ENCODE measurements around the gene PTPRB. TPM values are rescaled to one million over a fixed set of nuclear protein-coding genes. Genes with fewer than 3 reads are reported as not detected.

Gene PTPRB
- total RNA-seq, result 1.7 to 2.2 TPM (median 1.9 TPM) in 3 replicates

- no peak for DNase-seq (ENCODE audit: low spot score in 2 of 2, unreplicated experiment in 2 of 2)
- H3K9me3 Mint-ChIP-seq, result no peaks in the 10 kb centered on the region
- H3K4me3 Mint-ChIP-seq, result no peak within 1 kb of the TSS
- H3K4me1 Mint-ChIP-seq, result peaks cover 5% of the 10 kb centered on the region
- H3K27me3 Mint-ChIP-seq (ENCODE audit: low read depth), result peaks cover 3% of the 10 kb centered on the region
- H3K27ac Mint-ChIP-seq, result no peak within 1 kb of the TSS
- no peaks in the 10 kb centered on the region for H3K36me3 Mint-ChIP-seq
- TF ChIP-seq CTCF (IDR thresholded peaks at IDR 0.05; ENCODE audit: unreplicated experiment), result no peak
Observed at GRCh38 chr12:70637303-70638085, at the start of gene PTPRB. Gene PTPRB (minus strand): TSS chr12:70637429. CDS start chr12:70637395, 34 bp downstream.

GRCh38 chr12:70686907-70687306 is 49.7 kb upstream of the PTPRB start:
- DNase-seq (ENCODE audit: low spot score in 2 of 2, unreplicated experiment in 2 of 2), result no peak
- Mint-ChIP-seq H3K36me3 (no peaks in the 10 kb centered on the region), H3K9me3 (no peaks in the 10 kb centered on the region), H3K27ac (no peak overlapping the region), H3K4me1 (peaks cover 4% of the 10 kb centered on the region), H3K4me3 (no peak overlapping the region), H3K27me3 (ENCODE audit: low read depth) (no peaks in the 10 kb centered on the region)
- TF ChIP-seq CTCF (IDR thresholded peaks at IDR 0.05; ENCODE audit: unreplicated experiment), result no peak

GRCh38 chr12:70686299-70686698 is 49.1 kb upstream of the PTPRB start:
- no peaks in the 10 kb centered on the region for H3K36me3 Mint-ChIP-seq
- no peaks in the 10 kb centered on the region for H3K9me3 Mint-ChIP-seq

GRCh38 chr12:70683976-70684375 is 46.7 kb upstream of the PTPRB start:
- no peak for TF ChIP-seq CTCF (IDR thresholded peaks at IDR 0.05; ENCODE audit: unreplicated experiment)
- no peak overlapping the region for H3K27ac Mint-ChIP-seq
- H3K4me1 Mint-ChIP-seq, result no peaks in the 10 kb centered on the region
- H3K9me3 Mint-ChIP-seq, result no peaks in the 10 kb centered on the region
- no peaks in the 10 kb centered on the region for H3K36me3 Mint-ChIP-seq
- no peak for DNase-seq (ENCODE audit: low spot score in 2 of 2, unreplicated experiment in 2 of 2)
- H3K4me3 Mint-ChIP-seq, result no peak overlapping the region
- no peaks in the 10 kb centered on the region for H3K27me3 Mint-ChIP-seq (ENCODE audit: low read depth)

More at GRCh38 chr12:70686299-70686698, 49.1 kb upstream of the PTPRB start:
- DNase-seq (ENCODE audit: low spot score in 2 of 2, unreplicated experiment in 2 of 2), result no peak
- Mint-ChIP-seq H3K27ac (no peak overlapping the region), H3K4me3 (no peak overlapping the region), H3K27me3 (ENCODE audit: low read depth) (no peaks in the 10 kb centered on the region), H3K4me1 (peaks cover 4% of the 10 kb centered on the region)
- no peak for TF ChIP-seq CTCF (IDR thresholded peaks at IDR 0.05; ENCODE audit: unreplicated experiment)

GRCh38 chr12:70671698-70672097 is 34.5 kb upstream of the PTPRB start:
- Mint-ChIP-seq H3K9me3 (peaks cover 8% of the 10 kb centered on the region), H3K4me1 (peaks cover 2% of the 10 kb centered on the region), H3K4me3 (no peak overlapping the region), H3K36me3 (no peaks in the 10 kb centered on the region), H3K27me3 (ENCODE audit: low read depth) (peaks cover 2% of the 10 kb centered on the region), H3K27ac (no peak overlapping the region)
- no peak for DNase-seq (ENCODE audit: low spot score in 2 of 2, unreplicated experiment in 2 of 2)
- no peak for TF ChIP-seq CTCF (IDR thresholded peaks at IDR 0.05; ENCODE audit: unreplicated experiment)
